Measurements from ENCODE around the gene EOMES. TPM values are rescaled to one million over a fixed set of nuclear protein-coding genes. Genes with fewer than 3 reads are reported as not detected.
"Not testable (repeated sequence)": the region's sequence is repeated elsewhere in the genome, so short reads cannot be mapped to it uniquely, and the experiment has no call there.

Gene EOMES
- total RNA-seq: under 1 TPM; 0.24 to 0.32 TPM
- long read RNA-seq, donor 1: 0 reads
- long read RNA-seq, donor 2: 0 reads

DNA sequence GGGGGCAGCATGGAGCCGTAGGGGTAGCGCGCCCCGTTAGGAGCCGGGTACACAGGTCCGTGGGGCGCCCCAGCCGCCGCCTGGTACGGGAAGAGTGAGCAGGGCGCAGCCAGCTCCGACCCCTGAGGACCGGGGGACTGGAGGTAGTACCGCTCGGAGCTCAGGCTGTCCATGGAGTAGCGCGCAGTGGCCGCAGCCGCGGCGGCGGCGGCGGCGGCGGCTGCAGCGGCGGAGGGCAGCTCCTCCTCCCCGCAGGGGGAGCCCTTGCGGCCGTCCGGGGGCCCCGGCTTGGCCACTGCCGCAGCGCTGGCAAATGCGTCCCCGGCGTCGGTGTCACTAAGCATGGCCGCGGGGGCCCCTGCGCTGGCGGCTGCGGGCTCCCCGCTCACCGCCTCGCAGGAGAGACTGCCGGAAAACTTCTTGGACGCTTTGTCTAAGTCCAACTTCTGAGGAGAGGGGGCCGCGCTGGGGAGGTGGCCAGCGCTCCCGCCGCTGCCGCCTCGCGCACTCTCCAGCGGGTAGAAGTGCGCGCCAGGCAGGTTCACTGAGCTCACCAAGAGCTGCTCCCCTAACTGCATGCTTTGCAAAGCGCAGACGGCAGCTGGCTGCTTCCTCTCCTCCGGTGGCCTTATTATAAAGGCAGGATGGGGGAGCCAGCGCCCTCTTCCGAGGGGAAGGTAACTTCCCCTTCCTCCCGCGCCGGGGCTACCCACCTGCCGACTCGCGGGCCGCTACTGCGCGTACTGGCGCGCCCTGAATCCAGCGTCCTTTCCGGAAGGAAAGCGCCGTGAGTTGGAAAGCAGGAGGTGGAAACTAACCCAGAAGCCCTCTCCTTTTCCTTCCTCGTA is at the start of gene EOMES:
Gene EOMES, minus strand, starts transcription at position 607 of the 848 bp plus-strand sequence. Its CDS starts 29 bp downstream, at position 578.
- intact Hi-C loops (cut with DNase I): no loop called here
- DNase-seq (ENCODE audit: low spot score): peak; percentile 83

DNA sequence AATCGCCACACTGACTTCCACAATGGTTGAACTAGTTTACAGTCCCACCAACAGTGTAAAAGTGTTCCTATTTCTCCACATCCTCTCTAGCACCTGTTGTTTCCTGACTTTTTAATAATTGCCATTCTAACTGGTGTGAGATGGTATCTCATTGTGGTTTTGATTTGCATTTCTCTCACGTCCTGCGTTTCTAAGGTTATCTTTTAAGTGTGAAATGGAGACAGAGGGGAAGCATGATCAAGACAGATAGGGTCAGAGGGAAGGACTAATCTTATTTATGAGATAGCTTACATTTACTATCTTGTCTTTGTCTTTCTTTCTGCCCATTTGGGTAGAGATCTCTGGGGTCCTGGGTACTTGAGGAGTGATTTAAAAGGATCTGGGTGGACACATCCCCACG is 48.3 kb upstream of the EOMES start:
- intact Hi-C loops (cut with DNase I): not testable (repeated sequence)

DNA sequence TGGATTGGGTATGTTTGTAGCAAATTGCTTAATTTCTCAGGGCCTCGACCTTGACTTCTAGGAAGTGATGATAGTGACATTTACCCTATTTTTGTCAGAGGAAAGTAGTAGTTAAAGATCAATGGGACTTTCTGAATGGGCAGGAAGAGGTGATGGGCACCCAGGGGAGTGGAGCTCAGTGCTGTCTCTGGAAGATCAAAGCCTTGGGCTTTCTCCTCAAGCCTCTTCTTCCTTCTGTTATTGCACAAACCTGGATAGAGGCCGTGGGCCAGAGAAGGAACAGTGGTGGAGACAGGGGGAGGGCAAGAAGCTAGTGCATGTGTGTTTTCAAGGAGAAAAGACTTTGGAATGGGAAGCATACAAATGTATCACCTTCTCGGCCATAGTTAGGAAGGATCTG is 44.9 kb upstream of the EOMES start:
- intact Hi-C loops (cut with DNase I): no loop called here
- DNase-seq (ENCODE audit: low spot score): no peak

More for the DNA sequence above, 48.3 kb upstream of the EOMES start:
- not testable (repeated sequence) for DNase-seq (ENCODE audit: low spot score)

DNA sequence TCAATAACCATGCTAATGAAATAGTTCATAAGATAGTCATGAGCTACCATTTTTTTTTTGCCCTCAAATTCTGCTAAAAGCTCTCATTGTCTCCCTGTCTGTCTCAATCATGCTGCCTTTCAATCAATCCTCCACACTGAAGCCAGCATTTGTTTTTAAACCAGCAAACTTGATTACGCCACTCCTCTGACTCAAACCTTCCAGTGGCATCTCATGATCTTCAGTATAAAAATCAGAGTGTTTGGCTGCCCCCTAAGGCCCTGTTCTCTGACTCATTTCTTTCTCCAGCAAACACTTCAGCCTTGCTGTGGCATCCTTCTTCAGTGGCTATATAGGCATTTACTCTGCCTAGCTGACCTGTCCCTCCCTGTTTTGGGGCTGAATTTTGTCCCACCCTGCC is 36.0 kb upstream of the EOMES start:
- no peak for DNase-seq (ENCODE audit: low spot score)
- intact Hi-C loops (cut with DNase I): no loop called here

DNA sequence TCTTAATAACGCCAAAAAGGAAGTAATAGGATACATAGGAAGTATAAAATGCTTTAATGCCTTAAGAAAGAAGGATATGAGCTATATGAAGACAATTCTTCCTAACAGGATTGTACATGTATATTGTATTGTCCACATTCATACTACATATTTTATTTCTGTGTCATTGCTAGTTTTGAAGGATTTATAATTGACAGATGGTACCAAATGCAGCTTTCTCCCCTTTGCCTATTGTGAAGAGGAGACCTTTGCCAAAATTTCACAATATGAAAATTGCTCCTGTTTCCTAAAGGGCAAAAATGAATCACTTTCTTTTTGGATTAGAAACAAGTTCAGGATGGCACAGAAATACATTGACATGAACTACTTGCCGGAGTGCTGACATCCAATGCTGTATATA is 34.8 kb upstream of the EOMES start:
- intact Hi-C loops (cut with DNase I): no loop called here

DNA sequence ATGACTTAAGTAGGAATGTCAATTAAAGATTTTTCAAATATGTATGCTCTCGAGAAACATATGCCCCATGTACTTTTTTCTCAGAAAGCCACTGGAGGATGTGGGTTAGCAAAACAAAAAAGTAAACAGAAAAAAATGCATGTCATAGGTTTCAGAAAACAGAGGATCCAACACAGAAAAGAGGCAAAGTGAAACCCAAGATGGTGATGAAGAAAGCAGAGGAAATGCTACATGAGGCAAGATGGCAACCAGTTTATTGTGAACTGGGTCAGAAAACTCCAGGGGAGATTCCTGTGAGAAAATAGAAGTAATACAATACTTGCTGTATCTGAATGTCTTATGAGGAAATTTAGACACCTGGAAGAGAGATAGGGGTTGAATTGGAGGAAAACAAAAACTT is 30.8 kb upstream of the EOMES start:
- DNase-seq (ENCODE audit: low spot score): no peak
- intact Hi-C loops (cut with DNase I): no loop called here

More for the DNA sequence above, 34.8 kb upstream of the EOMES start:
- DNase-seq (ENCODE audit: low spot score): no peak

DNA sequence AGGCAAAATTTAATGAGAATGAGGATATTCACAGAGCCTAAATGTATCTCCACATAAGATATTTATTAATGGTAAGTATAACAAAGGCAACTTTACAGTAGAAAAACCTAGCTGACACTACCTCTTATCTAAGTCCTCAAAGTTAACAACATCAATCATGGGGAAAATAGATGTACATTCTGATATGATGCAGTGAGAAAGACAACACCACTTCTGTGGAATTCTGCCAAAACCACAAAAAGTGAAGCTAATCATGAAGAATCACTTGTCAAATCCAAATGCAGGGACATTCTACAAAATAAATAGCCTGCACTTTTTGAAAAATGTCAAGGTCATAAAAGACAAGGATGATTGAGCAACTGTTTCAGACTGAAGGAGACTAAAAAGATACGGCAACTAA is 27.5 kb upstream of the EOMES start:
- DNase-seq (ENCODE audit: low spot score): no peak
- intact Hi-C loops (cut with DNase I): no loop called here

DNA sequence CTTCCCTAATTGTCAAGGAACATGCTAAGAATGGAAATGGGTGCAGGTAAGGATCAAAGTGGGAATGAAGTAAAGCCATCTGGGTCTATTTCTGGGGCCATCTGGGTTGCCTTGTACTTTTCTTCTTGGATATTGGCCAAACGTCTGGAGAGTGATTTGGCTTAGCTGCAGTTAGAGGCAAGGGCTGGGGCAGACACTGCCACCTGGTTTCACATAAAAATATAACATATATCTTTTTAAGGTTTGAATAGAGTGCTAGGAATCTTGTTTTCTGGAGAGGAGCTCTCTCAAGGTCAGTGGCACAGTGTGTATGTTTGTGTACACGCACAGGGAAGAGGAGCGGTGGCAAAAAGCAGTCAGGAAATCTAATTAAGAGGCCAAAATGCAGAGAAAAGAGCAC is 24.7 kb upstream of the EOMES start:
- no peak for DNase-seq (ENCODE audit: low spot score)
- intact Hi-C loops (cut with DNase I): no loop called here

DNA sequence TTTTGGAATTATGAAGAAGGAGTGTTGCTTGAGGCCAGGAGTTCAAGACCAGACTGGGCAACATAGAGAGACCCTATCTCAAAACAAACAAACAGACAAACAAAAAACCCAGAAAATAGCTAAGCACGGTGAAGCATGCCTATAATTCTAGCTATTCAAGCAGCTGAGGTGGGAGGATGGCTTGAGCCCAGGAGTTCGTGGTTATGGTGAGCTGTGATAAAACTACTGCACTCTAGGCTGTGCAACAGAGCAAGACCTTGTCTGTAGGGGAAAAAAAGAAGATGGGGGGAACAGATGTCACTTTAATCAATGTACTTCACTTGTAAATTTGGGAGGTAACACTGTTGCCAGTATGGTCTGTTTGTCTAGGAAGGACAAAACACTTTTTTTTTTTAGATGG is 18.7 kb upstream of the EOMES start:
- no peak for DNase-seq (ENCODE audit: low spot score)
- intact Hi-C loops (cut with DNase I): no loop called here

DNA sequence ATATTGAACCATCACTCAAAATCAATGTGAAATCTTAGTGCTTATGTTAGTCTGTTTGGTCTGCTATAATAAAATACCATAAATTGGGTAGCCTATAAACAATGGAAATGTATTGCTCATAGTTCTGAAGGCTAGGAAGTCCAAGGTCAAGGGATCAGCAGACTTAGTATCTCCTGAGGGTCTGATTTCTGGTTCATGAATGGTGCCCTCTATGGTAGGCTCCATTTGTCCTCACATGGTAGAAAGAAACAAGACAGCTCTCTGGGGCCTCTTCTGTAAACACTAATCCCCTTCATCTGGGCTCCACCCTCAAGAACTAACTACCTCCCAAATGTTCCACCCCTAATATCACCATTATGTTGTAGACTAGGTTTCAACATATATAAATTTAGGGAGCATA is 15.0 kb upstream of the EOMES start:
- intact Hi-C loops (cut with DNase I): no loop called here
- DNase-seq (ENCODE audit: low spot score): no peak

DNA sequence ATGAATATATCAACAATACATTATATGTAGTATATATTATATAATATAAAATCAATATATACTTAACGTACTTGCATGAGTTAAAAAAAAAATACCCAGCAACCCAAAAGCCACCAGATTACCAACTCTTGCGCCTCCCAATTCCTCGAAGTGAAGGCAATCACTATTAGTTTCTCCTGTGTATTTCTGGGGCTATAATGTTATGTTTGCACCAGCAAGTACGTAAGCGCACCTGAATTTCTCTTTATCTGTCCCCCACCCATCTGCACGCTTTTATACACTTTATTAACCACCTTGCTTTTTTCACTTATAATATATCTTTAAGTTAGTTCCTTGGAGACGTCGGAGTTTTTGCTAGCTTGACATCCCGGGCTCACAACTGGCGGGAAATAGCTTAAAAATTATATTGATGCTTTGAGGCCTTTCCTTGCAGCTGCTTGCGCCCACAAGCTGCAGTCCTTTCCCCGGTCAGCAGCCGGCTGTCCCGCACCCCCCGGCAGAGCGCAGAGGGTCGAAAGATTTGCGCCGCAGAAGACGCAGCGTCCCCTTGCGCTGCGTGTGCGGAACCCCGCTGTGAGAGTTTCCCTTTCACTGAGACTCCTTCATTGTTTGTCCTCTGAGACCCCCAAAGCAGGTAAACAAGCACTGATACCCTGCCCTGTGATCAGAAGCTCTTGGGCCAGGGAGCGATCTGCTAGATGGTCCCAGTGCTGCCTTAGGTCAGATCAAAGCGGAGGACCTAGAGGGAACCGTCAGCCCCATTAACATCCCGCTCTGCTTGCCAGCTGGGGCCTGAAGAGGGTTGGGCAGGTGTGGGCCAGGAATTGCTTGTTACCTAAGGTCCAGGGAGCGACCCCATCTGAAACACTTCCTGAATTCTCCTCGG is 8.9 kb upstream of the EOMES start:
- DNase-seq (ENCODE audit: low spot score): no peak
- intact Hi-C loops (cut with DNase I): no loop called here

DNA sequence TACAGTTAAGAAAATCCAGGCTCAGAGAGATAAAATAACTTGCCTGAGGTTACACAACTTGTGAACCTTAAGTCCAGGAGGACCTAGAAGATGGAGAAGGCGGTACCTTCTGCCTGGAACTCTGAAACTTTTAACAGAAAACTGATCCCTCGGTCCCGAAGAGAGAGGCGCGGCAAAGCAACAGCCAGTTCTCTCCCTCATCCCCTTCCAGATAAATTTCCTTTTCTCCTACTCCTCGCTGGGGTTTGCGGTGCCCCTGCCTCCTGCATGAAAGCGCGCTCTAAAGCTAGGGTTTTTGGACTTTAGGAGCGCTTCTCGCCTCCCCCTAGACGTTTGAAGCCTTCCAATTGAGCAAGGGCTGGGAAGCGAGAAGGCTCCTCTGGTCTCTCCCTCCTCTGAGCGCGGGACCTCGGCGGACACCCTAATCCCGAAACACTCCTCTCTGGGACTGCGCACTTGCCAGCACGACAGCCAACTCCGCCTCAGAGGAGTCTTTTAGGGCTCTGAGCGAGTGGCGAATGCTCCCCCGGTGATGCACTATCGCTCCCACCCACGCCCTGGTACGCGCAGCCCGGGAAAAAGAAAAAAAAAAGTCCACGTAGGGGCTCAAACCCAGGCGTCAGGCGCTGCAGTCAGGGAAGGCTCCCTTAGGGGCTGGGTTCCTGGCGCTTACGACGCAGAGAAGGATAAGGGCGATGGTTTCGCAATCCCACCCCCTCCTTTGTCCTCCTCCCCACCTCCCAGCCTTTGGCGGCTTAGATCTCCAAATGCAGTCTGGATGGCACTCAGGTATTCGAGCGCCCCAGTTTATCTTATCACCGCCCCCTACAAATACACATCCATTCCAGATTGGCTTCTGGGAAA is 7.9 kb upstream of the EOMES start:
- intact Hi-C loops (cut with DNase I): no loop called here
- DNase-seq (ENCODE audit: low spot score): no peak

DNA sequence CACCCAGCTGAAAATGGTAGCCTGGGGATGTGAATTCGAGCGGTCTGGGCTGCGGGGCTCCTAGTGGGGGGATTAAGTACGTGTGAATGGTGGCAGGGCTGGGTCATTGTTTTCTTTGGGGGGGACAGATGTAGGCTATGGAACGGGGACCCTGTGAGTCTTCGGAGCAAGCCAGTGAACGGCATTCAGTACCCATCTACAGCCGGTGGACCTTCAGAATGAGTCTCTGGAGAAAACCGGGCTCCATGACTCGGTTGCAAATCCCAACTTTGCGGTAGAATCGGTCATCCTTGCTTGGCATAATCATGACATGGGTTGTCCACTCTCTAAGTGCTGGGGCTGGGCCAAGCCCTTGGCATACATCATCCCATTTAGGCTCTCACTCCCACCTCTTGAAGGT is 7.2 kb upstream of the EOMES start:
- intact Hi-C loops (cut with DNase I): no loop called here

DNA sequence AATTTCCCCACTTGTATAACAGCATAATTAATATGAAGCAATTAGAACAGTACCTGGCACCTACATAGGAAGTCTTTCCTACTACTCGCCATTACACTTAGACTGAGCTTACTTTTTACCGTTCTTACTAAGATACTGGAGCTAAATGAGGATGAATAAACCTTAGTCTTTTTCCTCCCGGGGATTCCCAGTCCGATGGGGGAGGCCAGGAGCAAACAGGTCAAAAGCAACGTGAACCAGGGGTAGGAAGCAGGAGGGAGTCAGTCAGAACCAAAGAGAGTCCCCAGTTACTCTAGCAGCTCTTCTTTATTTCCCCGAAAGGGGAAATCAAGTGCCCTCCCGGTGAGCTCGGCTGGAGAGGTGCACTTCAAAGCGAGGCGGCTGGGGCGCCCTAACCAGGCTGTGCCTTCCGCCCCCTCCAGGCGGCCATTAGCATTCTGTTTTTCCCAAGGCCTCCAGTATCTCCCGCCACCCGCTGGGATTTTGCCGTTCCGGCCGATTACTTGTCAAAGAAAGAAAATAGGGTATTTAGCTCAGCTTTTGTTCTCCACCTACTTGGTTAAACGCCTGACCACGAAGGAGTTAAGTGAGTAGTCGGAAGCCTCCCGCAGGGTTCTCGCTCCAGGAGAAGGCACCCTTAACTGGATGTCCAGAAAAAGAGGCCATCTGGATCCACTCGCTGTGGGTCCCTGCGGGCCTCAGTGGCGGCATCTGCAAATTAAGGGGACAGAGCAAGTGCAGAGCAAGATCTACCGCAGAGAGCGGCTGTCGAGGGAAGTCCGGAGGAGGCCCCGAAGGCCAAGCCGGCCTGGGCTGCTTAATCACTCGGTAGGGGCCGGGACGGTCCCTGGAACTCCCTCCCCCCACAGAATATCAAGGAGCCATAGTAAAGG is 6.3 kb upstream of the EOMES start:
- no peak for DNase-seq (ENCODE audit: low spot score)
- intact Hi-C loops (cut with DNase I): no loop called here

More for the DNA sequence above, 7.2 kb upstream of the EOMES start:
- DNase-seq (ENCODE audit: low spot score): no peak

DNA sequence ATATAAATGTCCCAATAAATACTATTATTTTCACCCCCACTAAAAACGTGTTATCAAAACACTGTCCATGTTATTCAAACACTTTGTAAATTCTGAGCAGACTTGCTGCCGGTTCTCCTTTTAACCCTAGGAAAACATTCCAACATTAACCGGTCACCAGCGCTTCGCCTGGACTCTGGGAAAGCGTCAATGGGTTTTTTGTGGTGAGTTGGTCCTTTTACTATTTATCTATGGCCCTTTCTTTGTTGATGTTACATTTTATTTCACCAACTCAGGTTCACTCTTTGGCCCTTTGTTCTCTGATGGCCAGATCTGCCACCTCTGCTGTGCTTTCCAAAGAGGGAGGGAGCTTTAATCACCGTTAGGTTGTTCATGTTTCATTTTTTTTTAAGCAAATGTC is 4.1 kb upstream of the EOMES start:
- DNase-seq (ENCODE audit: low spot score): no peak
- intact Hi-C loops (cut with DNase I): no loop called here

DNA sequence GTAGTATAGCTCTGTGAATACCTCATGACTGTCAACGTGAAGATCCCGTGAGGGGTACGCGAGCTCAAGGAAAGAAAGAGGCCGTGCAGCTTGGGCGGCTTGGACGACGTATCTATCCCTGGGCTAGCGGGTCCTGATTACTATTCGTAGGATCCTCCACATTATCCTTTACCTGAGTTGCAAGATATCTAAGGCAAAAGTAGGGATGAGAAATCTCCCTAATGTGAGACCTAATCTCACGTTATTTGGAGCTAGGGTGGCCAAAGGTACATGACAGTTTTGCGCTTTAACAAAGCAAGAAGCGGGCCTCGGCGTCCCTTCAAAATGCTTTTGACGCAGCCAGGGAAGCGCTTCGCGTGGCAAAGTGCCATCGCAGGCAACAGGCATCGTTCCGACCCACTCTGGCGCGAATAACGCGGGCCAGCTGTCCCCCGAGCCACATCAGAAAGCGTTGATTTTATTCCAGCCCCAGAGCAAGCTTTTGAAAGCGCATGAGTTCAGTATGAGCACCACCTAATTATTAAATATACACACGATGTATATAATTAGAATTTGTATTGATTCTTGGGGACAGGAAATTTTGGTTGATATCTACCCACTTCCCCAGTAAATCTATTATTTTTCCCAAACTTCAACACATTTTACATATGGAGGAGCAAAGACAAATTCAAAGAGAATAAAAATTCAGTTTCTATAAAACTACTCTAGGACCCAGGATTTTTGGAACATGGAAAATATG is 2.5 kb upstream of the EOMES start:
- intact Hi-C loops (cut with DNase I): no loop called here
- no peak for DNase-seq (ENCODE audit: low spot score)

DNA sequence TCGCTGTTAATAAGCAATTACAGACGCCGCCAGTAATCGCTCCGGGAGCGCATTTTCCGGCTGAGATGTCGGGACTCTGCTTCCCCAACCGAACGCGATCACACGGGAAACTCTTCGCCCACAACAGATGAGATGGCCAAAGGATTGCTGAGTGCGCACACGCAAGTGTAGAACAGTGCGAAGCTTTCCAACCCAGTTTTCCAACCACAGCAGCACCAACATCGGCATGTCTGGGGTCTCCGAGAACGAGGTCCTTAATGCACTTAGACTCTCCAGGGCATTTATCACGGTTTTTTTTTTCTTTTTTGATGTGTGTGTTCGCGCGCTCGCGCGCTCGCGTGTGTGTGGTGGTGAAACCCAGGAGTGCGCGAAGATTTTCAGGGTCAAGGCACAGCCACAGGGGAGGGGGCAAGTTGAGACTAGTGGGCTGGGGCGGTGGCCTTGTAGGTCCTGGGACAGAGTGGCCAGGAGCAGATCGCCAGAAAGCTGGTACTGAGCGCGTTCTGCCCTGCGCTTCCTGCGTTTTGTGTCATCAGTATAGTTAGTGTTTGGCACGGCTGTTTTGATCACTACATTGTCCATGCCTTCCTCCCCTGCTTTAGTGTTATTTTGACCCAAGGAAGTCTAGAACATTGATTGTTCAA is 1.8 kb upstream of the EOMES start:
- no peak for DNase-seq (ENCODE audit: low spot score)
- intact Hi-C loops (cut with DNase I): no loop called here
